ENCODE data around the gene TMEM200A.
A peak's percentile ranks its signal among the peaks of the same experiment; 100 is the strongest.

The TMEM200A gene

GRCh38 chr6:130426066-130426721 is 60.4 kb downstream of the TMEM200A start:
- DNase-seq: no peak

GRCh38 chr6:130431346-130431852 is 65.6 kb downstream of the TMEM200A start:
- no peak for DNase-seq

- DNase-seq: no peak
Observed at GRCh38 chr6:130432838-130433237, 67.0 kb downstream of the TMEM200A start.

GRCh38 chr6:130434174-130434873 is 68.5 kb downstream of the TMEM200A start:
- no peak for DNase-seq

GRCh38 chr6:130435181-130435580 is 69.4 kb downstream of the TMEM200A start:
- no peak for DNase-seq

GRCh38 chr6:130437961-130438360 is 72.1 kb downstream of the TMEM200A start:
- no peak for DNase-seq

- no peak for DNase-seq
Observed at GRCh38 chr6:130447374-130447773, 81.6 kb downstream of the TMEM200A start.

GRCh38 chr6:130452336-130452735 is 86.5 kb downstream of the TMEM200A start:
- DNase-seq: no peak

GRCh38 chr6:130453230-130453629 is 87.4 kb downstream of the TMEM200A start:
- peak; percentile 59 for DNase-seq

GRCh38 chr6:130457605-130458004 is 91.8 kb downstream of the TMEM200A start:
- no peak for DNase-seq

GRCh38 chr6:130459316-130459715 is 93.5 kb downstream of the TMEM200A start:
- DNase-seq: no peak

- DNase-seq: no peak
Observed at GRCh38 chr6:130460934-130461333, 95.1 kb downstream of the TMEM200A start.

GRCh38 chr6:130466052-130466747 is 100.4 kb downstream of the TMEM200A start:
- no peak for DNase-seq

GRCh38 chr6:130466748-130467061 is 100.9 kb downstream of the TMEM200A start:
- DNase-seq: no peak

GRCh38 chr6:130467146-130468050 is 101.6 kb downstream of the TMEM200A start:
- DNase-seq: no peak

- DNase-seq: no peak
Observed at GRCh38 chr6:130470766-130471165, 104.9 kb downstream of the TMEM200A start.

GRCh38 chr6:130473886-130474285 is 108.1 kb downstream of the TMEM200A start:
- DNase-seq: no peak

- DNase-seq: peak; percentile 18
Observed at GRCh38 chr6:130482645-130483390, 117.0 kb downstream of the TMEM200A start.

- DNase-seq: no peak
Observed at GRCh38 chr6:130485870-130486269, 120.1 kb downstream of the TMEM200A start.

GRCh38 chr6:130486417-130486816 is 120.6 kb downstream of the TMEM200A start:
- no peak for DNase-seq

GRCh38 chr6:130489514-130489913 is 123.7 kb downstream of the TMEM200A start:
- DNase-seq: no peak

Data from CD4-positive, alpha-beta T cell treated with Interleukin-10 for 1 hour (primary cell).